Measurements from ENCODE around the gene KCNQ1.

The KCNQ1 gene

DNA sequence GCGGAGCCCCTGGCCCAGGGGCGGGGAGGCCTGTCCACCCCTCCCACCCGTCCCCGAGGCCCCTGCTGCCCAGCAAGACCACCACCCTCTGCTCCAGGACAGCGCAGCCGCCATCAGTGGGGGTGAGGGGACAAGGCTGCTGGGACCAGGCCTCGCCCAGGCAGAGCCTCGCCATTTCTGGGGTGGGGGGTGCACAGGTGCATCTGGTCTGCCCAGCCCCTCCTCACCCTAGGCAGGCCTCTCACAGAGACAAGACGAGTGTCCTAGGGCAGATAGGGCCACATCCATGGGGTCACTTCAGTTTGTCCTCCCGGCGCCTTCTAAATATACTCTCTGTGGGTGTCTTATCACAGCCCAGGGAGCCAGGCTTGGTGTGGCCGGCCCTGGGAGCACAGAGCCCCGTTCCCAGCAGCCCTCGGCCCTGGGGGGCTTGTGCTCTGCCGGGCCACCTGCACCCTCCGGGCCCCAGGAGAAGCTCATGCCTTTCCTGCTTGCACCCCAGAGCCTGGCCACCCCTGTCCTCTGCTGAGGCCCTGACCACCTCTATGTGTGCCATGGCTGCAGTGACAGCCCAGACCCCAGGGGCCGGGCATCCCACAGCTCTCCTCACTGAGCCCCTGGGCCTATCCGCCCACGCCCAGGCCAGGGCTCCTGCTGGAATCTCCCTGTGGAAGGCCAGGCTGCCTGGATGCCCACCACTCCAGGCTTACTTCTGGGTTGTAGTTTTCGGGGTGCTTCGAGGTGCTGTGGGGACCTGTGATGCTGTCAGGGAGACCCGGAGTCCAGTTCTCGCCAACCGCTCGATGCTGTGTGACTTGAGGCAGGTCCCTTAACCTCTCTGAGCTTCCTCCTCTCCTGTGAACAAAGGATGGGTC lies 70.8 kb downstream of the KCNQ1 start:
- FAIRE-seq = no peak

DNA sequence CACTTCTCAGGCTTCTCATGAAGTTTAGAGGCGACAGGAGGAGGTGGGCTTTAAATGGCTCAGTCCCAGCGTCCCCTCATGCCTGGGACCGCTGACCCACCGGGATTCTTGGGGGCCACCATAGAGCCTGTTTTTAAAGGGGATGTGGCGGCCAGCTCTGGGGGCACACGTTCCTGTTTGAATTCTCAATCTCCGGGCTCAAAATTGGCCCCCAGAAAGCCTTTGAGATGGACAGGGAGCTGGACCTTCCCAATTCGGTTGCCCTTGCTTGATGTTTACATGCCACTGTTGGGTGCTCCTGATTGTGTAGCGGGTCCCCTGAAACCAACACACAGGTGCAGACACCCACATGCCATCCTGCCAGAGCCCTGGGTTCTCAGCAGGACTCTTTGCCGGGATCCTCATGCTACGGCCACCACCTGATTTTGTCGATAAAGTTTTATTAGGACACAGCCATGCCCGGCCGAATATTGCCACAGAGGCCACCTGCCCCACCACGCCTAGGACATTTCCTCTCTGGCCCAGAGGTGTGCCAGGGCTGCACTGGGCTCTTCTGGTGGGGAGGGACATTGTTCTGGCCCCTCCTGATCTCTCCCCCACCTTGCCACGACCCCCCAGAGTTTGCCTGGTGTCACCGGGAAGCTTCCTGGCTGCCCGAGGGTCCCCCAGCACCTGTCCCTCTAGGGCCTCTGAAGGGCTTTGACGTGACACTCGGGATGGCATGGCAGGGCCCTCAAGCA lies 71.6 kb downstream of the KCNQ1 start:
- FAIRE-seq = no peak

DNA sequence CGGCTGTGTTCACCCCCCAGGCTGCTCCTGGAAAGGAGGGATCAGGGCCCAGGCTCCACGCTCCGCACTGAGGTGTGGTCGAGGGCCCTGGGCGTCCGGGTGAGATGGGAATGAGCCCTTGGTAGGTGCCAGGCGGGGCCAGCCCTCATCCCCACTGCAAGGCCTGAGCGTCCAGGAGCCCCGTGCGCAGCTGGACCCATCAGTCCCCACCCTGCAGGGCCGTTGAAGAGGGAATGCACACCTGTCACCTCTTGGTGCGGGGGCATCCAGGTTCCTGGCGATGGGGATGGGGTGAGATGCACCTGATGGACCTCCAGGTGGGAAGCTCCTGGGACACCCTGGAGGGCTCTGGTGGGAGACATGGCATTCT lies 72.2 kb downstream of the KCNQ1 start:
- no peak for FAIRE-seq

DNA sequence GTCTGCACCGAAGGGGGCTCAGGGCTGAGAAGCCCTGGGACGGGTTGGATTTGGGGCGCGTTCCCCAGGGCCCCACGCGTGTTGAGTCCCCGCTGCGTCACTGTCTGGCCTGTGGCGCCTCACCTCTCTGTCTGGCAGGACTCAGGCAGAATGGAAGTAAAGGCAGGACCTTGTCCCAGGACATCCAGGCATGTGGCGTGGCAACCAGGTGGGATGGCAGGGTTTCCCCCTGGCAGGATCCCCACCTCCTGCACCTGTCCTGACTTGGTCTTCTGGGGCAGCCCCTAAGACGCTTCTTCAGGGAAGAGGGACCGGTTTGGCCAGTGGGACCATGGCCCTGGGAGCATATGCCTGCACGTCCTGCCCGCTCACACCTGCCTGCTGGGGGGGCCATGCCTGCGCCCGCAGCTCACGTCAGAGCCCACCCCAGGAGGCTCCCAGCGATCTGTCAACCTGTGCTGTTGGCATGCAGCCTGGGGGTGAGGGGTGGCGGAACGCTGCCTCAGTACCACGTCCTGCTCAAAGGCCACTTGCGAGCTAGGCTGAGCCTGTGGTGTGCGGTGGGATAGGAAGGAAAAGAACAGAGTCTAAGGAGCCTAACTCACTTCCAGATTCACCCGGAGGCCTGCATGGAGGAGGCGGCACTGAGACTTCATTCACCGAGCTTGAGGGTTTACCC lies 72.7 kb downstream of the KCNQ1 start:
- no peak for FAIRE-seq

DNA sequence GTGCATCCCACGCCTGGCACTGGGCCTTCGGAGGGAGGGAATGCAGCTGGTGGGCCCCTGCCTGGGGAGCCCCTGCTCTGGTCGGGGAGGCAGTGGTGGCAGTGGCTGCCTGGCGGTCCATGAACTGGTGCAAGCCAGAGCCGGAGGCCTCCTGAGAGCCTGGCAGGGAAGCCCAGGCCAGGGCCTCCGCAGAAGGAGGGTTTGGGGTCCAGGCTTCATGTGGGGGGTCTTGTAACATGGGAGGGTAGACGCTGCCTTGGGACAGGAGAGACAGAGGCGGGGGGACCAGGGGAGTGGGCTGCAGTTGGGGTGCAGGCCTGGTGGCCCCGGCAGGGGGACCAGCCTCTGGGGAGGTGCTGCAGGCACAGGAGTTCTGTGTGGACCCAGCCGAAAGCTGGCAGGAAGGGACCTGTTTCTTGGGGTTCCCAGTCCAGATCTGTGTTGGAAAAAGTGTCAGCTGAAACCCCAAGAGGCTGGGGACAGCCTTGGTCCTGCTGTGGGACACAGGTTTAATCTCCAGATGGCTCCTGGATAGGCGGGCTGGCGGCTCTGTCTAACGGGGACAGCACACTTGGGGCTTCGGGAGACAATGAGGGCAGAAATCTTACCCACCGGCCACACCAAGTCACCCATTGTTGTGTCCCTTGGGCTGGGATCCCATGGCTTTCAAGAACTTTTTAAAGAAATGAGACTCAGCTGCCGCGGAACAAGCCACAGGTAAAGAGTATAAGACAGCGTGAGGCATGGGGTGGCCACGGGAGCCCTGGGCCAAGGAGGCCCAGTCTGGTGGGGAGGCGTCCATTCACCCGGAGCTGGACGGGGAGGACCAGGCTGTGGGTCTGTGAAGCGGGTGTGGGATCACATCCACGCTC lies 73.5 kb downstream of the KCNQ1 start:
- no peak for FAIRE-seq

DNA sequence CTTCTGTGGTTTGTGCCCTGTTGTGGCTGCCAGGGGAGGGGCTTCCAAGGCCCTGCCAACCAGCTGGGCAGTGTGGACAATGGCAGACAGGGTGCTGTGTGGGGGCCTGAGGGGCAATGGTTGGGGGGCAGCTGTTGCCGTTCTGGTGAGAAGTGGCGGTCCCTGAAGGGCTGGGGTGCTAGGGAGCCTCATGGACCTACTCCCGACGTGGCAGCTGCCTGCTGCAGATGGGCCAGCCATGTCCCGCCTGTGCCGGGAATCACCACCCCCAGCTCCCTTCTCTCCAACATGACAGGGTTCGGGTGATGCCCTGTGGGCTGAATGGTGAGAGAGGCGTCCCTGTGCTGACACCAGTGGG lies 74.2 kb downstream of the KCNQ1 start:
- FAIRE-seq = no peak

DNA sequence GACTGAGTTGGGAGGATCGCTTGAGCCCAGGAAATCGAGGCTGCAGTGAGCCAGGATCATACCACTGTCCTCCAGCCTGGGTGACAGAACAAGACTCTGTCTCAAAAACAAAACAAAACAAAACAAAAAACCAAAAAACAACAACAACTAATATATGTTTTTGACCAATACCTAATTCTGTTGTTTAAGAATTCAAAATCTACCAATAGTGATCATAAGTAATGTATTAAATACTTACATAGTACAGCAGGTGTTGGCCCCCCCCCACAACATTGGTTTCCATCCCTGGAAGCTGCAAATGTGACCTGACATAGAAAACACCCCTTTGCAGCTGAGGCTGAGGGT lies 74.7 kb downstream of the KCNQ1 start:
- no peak for FAIRE-seq

DNA sequence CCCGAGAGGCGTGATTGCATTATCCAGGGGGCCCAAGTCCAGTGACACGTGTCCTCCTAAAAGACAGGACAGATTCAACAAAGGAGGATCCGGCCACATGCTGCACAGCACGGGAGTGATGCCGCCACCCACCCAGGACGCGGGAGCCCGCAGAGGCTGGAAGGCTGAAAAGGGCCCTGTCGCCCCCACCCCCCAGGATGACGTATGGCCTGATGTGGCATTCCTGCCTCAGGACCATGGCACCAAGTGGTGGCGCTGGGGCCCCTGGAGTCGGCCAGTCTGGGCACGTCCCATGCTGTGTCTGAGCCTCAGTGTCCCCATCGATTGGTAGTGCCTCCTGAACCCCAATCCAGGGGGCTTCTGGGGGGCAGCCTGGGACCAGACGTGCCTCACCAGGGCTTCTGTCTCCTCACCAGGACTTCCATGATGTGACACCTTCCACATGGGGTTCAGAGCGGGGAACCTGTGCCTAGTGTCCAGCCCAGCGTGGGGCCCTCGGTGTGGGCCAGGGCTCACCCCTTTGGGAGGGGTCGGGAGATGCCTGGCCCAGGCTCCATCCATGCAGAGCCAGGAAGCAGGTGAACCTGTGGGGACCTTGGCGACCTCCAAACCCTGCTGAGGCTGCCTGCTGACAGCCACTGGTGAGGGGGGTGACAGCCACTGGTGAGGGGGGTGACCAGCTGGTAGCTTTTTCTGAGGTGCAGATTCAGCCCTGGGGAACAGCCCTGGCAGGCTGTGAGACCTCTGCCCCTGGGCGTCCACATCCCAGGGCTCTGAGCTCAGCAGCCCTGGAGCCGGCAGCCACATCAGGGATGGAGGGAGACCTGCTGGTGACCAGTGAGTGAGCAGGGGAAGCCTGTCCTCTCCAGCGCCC lies 75.3 kb downstream of the KCNQ1 start:
- no peak for FAIRE-seq

DNA sequence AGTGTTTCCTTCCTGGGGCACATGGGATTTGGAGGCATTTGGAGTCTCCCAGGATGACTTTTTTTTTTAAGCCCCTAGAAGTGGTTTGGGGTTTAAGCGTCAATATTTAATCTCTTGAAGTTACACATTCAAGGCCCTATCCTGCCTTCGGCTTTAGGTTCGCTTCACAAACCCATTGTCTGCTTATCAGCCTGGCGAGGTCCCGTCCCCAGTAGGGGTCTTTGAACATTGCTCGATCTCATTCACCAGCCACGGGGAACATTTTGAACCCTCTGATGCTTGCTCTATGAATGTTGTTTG lies 75.9 kb downstream of the KCNQ1 start:
- no peak for FAIRE-seq

DNA sequence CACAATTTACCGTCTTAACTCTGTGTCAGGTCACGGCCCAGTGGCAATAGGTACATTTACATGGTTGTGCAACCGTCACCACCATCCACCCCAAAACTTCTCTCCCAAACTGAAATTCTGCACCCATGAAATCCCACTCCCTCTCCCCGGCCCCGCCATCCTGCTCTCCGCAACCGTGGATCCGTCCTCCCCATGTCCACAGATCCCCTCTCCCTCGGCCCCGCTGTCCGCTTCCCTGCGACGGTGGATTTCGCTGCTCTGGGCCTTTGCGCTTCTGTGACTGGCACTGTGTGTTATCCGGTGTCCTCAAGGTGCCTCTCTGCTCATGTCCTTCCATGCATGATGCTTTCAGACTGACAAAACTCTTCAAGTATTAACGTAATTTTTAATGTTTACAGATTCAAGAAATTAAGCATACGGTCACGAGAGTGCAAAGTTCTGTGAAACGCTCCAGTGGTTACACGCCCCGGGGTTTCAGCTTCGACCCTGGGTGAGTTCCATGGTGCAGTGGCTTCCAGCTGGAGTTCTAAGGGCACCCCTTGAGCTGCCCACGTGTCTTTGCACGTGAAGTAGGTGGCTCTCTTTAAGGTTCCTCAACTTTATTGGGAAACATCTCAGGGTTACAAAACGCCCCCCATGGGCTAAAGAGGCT lies 76.4 kb downstream of the KCNQ1 start:
- FAIRE-seq = no peak

DNA sequence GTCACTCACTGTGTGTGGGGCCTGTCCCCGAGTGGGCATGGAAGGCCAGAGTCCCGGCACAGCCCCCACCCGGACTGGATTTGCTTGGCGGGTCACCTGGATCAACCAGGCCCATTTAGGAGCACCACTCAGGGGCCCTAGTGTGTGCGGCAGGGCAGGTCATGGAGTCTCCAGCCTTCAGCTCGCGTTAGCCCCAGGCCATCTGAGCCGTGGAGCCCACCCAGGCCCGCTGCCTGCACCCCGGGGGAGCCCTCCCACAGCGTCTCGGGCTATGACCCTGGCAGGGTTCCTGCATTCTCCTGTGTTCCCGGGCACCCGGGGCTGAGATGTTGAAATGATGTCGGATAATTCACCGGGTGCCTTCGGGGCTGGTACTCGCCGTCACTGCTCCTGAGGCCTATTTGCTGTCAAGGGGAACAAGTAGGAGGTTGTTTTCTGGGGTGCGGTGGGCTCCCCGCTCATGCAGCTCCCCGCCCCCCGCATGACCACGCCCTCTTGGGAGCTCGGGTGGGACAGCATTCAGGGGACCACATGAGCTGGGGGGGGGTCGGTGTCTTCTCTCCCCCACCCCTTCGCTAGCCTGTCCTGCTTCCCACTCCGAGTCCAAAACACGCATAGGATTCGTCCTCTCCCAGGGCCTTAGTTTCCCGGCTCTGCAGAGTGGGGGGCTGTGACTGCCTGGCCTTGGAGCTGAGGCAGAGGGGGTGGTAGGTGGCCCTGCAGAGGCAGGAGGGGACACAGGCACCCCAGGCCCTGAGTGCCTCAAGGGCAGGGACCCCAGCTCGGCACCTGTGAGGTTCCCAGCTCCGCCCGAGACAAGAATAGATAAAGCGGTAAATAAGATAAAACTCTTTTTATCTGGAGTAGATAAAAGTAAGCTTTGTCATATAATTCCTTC lies 77.2 kb downstream of the KCNQ1 start:
- no peak for FAIRE-seq

DNA sequence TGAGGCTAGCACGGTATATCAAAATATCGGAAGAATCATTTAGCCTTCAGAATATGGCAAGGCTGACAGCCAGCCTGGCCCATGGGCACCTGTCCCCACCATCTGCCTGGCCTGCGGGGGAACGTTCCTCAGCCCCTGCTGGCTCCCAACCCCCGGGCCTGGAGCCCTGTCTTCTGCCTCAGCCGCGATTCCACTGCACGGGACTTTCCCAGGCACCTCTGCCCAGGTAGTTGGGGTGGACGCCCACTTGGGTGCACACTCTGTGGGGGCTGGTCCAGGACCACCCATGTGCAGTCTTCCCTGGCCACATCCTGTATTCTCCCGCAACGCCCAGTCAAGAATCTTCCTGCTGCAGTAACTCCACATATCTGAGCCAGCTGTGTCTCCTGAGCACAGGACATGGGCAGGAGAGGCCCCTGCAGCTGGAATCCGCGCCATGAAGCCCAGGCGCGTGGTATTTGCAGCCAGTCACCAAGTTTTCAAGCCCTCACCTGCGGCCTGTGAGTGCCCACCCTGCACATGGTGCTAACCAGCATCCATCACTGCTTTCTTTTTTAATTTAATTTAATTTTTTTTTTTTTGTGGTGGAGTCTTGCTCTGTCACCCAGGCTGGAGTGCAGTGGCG lies 77.9 kb downstream of the KCNQ1 start:
- FAIRE-seq = no peak

DNA sequence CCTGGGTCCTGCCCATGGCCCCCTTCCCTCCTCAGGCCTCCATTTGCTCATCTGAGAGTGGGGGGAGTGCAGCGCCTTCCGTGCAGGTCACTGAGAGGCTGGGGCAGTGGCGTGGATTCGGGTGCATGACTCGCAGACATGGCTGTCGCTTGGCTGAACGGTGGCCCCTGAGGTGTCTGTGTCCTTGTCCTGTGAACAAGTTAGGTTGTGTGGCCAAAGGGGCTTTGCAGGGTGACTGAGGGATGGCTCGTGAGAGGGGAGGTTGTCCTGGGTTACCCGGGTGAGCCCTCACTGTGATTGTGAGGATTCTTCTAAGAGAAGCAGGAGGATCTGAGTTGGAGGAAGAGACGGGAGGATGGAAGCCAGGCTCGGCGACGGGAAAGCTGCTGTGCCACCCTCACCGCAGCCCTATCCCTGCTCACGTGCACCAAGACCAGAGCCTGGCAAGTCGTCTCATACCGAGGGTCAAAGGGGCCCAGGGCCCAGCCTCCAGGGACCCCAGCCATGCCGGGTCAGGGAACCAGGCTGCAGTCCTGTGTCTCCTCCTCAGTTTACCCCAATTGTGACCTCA lies 79.1 kb downstream of the KCNQ1 start:
- no peak for FAIRE-seq

DNA sequence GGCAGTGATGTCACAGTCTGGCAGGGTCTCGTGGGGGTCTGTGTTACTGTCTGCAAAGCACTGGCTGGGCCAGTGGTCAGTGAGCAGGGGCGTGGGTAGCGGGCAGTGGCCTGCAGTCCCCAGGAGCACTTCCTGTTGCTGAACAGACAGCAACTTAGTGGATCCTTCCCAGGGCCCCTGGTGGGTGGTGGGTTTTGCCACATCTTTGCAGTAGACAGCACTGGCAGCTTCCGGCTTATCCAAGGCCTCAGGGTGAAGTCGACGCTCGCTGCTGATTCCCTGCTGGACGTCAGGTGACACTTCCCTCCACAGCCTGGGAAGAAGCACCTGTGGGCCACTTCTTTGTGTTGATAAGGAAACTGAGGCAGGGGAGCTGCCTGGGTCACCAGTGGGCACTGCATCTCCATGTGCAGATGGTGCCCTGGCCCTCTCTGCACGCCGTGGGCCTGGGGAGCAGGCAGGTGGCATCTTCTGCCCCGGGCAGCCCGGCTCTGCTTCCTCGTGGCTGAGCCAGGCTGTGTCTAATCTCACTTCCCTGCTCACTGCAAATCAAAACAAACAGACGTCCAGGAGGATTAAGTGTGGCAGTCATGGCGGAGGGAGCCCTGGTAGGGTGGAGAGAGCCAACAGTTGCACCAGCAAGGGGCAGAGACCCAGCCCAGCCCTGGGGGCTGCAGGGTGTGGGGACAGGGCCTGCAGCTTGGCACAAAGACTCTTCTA lies 79.8 kb downstream of the KCNQ1 start:
- FAIRE-seq = no peak

DNA sequence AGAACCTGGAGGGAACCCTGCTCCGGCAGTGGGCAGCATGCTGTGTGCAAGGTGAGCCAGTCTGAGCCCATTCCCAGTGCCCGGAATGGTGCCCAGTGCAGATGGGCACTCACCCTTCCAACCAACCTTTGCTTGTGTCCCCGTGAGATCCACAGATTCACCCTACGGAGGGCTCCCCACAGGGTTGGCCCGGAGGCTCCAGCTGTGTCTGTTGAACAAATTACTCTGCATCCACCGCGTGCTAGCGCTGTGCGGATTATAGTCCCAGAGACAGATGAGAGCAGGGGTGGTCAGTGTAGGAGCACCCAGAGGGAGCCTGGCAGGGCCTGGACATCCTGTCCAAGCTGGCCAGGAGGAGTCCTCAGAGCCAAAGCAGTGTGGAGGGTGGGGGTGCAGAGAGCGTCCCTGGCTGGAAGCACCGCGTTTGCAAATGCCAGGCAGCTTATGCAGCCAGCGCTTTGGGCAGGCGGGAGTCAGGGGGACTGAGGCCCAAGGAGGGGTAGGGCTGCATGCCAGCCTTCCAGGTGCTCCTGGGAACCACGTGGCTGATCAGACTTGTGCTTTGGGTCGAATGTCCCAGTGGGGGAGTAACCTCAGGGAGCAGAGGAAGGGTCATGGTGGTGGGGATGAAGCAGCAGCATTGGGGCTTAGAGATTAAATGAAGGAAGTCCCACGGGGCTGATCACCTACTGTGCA lies 80.5 kb downstream of the KCNQ1 start:
- FAIRE-seq = no peak

DNA sequence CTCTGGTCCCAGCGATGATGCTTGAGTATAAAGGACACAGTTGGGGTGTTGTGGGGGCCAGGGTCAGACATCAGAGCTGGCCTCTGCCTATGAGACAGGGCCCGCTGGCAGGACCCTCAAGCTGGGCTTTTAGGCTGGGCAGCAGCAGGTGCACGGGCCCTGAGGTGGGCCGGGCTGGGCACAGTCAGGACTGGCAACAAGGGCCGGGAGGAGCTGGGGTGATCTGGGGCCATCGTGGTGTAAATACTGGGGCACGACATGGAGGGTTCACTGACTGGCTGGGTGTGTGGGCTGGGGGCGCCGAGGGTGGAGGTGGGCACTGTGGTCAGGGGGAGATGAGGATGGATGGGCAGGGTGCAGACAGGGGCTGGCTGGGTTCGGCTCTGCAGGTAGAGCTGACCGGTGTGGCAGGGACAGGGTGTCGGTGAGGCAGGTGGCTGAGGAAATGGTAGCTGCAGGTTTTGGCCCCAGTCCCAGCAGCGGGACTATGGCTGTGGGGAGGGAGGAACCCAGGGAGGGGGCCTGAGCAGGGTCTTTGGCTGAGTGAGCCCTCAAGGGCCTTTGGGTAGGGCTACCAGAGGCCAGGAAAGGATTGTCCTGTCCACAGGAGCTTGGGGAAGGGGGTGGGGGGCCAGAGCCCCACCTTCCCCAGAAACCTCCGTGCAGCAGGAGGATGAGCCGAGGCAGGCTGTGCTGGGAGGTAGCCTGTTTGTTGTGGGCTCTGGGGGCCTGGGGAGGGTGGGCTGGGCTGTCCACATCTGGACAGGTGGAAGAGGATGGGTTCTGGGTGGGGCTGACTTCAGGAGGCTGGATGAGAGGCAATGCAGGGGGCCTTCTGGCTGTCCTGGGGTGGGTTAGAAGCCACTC lies 81.4 kb downstream of the KCNQ1 start:
- no peak for FAIRE-seq

DNA sequence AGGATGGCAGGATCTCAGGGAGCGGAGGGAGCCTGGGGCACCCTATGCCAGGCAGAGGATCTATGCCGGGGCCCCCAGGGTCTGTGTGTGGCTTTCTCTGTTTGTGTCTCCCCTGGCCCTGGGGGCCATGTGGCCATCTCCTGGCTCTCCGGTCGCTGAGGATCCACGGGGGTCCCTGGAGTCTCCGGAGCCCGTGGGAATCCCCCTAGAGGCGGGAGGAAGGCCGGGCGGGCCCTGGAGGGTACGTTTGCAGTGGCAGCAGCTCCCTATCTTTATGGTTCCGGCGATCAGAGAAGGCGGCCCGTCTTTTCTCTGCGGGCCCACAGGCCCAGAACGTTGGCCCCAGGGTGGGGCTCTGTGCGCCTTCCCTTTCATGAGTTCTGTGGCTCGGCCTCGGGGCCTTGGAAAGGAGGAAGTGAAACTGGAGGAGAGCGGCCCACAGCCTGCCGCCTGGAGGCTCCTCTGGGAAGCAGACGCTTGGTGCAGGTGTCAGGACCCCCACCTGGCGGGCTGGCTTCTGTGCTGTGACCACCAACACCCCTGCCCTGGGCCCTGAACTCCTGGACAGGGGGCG lies 82.1 kb downstream of the KCNQ1 start:
- no peak for FAIRE-seq
